Measurements from ENCODE around the gene PIEZO2.

Gene PIEZO2

GRCh38 chr18:11035814-11036495, 113.4 kb downstream of the PIEZO2 start:
- H3K27me3 Mint-ChIP-seq (ENCODE audit: low read depth, poor library complexity) = peaks cover 6% of the 10 kb centered on the region
- TF ChIP-seq CTCF (IDR thresholded peaks at IDR 0.05) = no peak
- peaks cover 14% of the 10 kb centered on the region for H3K4me1 Mint-ChIP-seq
- H3K9me3 Mint-ChIP-seq = peaks cover 3% of the 10 kb centered on the region
- no peak overlapping the region for H3K4me3 Mint-ChIP-seq
- H3K36me3 Mint-ChIP-seq (ENCODE audit: low read depth) = no peaks in the 10 kb centered on the region
- no peak for DNase-seq
- H3K27ac Mint-ChIP-seq = no peak overlapping the region

GRCh38 chr18:11035376-11035775, 114.0 kb downstream of the PIEZO2 start:
- Mint-ChIP-seq H3K36me3 (ENCODE audit: low read depth) (no peaks in the 10 kb centered on the region), H3K4me3 (no peak overlapping the region), H3K4me1 (peaks cover 14% of the 10 kb centered on the region), H3K27ac (no peak overlapping the region), H3K9me3 (peaks cover 3% of the 10 kb centered on the region), H3K27me3 (ENCODE audit: low read depth, poor library complexity) (peaks cover 6% of the 10 kb centered on the region)
- DNase-seq = no peak
- TF ChIP-seq CTCF (IDR thresholded peaks at IDR 0.05) = no peak

- no peak for DNase-seq
- Mint-ChIP-seq H3K36me3 (ENCODE audit: low read depth) (no peaks in the 10 kb centered on the region), H3K27me3 (ENCODE audit: low read depth, poor library complexity) (peaks cover 5% of the 10 kb centered on the region), H3K27ac (peak overlapping the region; percentile 84), H3K4me1 (peaks cover 14% of the 10 kb centered on the region), H3K9me3 (peaks cover 3% of the 10 kb centered on the region), H3K4me3 (no peak overlapping the region)
- TF ChIP-seq CTCF (IDR thresholded peaks at IDR 0.05) = no peak
Measured at GRCh38 chr18:11034884-11035283, 114.5 kb downstream of the PIEZO2 start.

- no peak for DNase-seq
- H3K27ac Mint-ChIP-seq = no peak overlapping the region
- H3K4me3 Mint-ChIP-seq = no peak overlapping the region
- peaks cover 7% of the 10 kb centered on the region for H3K27me3 Mint-ChIP-seq (ENCODE audit: low read depth, poor library complexity)
- TF ChIP-seq CTCF (IDR thresholded peaks at IDR 0.05) = no peak
- peaks cover 3% of the 10 kb centered on the region for H3K9me3 Mint-ChIP-seq
- peaks cover 14% of the 10 kb centered on the region for H3K4me1 Mint-ChIP-seq
- H3K36me3 Mint-ChIP-seq (ENCODE audit: low read depth) = no peaks in the 10 kb centered on the region
Measured at GRCh38 chr18:11033503-11033902, 115.9 kb downstream of the PIEZO2 start.

GRCh38 chr18:11031966-11032365, 117.4 kb downstream of the PIEZO2 start:
- H3K4me1 Mint-ChIP-seq = peaks cover 14% of the 10 kb centered on the region
- H3K9me3 Mint-ChIP-seq = peaks cover 3% of the 10 kb centered on the region
- TF ChIP-seq CTCF (IDR thresholded peaks at IDR 0.05) = no peak
- no peak overlapping the region for H3K4me3 Mint-ChIP-seq
- peaks cover 7% of the 10 kb centered on the region for H3K27me3 Mint-ChIP-seq (ENCODE audit: low read depth, poor library complexity)
- no peaks in the 10 kb centered on the region for H3K36me3 Mint-ChIP-seq (ENCODE audit: low read depth)
- no peak overlapping the region for H3K27ac Mint-ChIP-seq
- no peak for DNase-seq

GRCh38 chr18:11029021-11029420, 120.3 kb downstream of the PIEZO2 start:
- Mint-ChIP-seq H3K9me3 (peaks cover 3% of the 10 kb centered on the region), H3K4me1 (peaks cover 5% of the 10 kb centered on the region), H3K27ac (no peak overlapping the region), H3K4me3 (no peak overlapping the region), H3K36me3 (ENCODE audit: low read depth) (no peaks in the 10 kb centered on the region), H3K27me3 (ENCODE audit: low read depth, poor library complexity) (peaks cover 14% of the 10 kb centered on the region)
- no peak for TF ChIP-seq CTCF (IDR thresholded peaks at IDR 0.05)
- no peak for DNase-seq

Data from nephron progenitor cell (in vitro differentiated cells).